Peyer's patch (tissue), 4 donors: ENCODE results near the gene ZMYND19.

Source experiments
- POLR2A ChIP-seq, 2 donors: fragments of 450-650 bp; IDR thresholded peaks; one replicate each; pipeline ENCODE4 v1.5.1; 2017; ENCODE audit warnings: antibody characterized with exemption in 2 of 2, mild to moderate bottlenecking in 2 of 2, moderate library complexity in 2 of 2
- TF ChIP-seq, protein P1 (sequence below), 6 experiments: fragments of 450-650 bp in 4 of 6; fragments of 200-600 bp in 2 of 6; sonication (generic) in 1 of 6; IDR thresholded peaks; one replicate each; pipeline ENCODE4 v1.5.1; 2017 to 2019; ENCODE audit warnings: antibody characterized with exemption in 6 of 6, mild to moderate bottlenecking in 3 of 6, moderate library complexity in 1 of 6

- TF ChIP-seq POLR2A (IDR thresholded peaks at IDR 0.05): no peak
- TF ChIP-seq, protein P1, sequence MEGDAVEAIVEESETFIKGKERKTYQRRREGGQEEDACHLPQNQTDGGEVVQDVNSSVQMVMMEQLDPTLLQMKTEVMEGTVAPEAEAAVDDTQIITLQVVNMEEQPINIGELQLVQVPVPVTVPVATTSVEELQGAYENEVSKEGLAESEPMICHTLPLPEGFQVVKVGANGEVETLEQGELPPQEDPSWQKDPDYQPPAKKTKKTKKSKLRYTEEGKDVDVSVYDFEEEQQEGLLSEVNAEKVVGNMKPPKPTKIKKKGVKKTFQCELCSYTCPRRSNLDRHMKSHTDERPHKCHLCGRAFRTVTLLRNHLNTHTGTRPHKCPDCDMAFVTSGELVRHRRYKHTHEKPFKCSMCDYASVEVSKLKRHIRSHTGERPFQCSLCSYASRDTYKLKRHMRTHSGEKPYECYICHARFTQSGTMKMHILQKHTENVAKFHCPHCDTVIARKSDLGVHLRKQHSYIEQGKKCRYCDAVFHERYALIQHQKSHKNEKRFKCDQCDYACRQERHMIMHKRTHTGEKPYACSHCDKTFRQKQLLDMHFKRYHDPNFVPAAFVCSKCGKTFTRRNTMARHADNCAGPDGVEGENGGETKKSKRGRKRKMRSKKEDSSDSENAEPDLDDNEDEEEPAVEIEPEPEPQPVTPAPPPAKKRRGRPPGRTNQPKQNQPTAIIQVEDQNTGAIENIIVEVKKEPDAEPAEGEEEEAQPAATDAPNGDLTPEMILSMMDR (IDR thresholded peaks at IDR 0.05): no peak
Measured at GRCh38 chr9:137535120-137535428, 55.2 kb downstream of the ZMYND19 start.
